ENCODE measurements around the gene ZNF225. TPM values are rescaled to one million over a fixed set of nuclear protein-coding genes. Genes with fewer than 3 reads are reported as not detected.
"Not testable (repeated sequence)": the region's sequence is repeated elsewhere in the genome, so short reads cannot be mapped to it uniquely, and the experiment has no call there.

The ZNF225 gene
- total RNA-seq, 2 donors from 2014 or later, result 2.0 to 2.9 TPM

GRCh38 chr19:44164673-44165512 lies 51.7 kb downstream of the ZNF225 start, which contains the start of gene ZNF226:
Gene ZNF226, plus strand, starts transcription at chr19:44165100. Its CDS starts 4,981 bp downstream, at chr19:44170081.
- Histone ChIP-seq H3K4me1 (peaks cover 13% of the 10 kb centered on the region), H3K9me3 (peaks cover 0 to 16% (median 2%) of the 10 kb centered on the region in 3 donors), H3K27ac (peak within 1 kb of the TSS; percentile 20 to 81 (median 60)), H3K27me3 (no peaks in the 10 kb centered on the region), H3K36me3 (replicated peaks in 1 of 2; ENCODE audit: insufficient read depth in 1 of 2, low read depth in 2 of 2) (peaks cover 4 to 7% of the 10 kb centered on the region in 2 donors), H3K4me3 (peak within 1 kb of the TSS; percentile 46 to 78)
- peak in 1 of 7 experiments; percentile 6 for TF ChIP-seq CTCF (IDR thresholded peaks at IDR 0.05)
- TF ChIP-seq POLR2A (IDR thresholded peaks at IDR 0.05), result peak in 2 of 3 donors; percentile 42 to 53
- WGBS, 2 donors, result 0% methylated on average over 23 to 32 of the region's 32 CpGs
- intact Hi-C loops (cut with DNase I), result loop anchor here (10.0 kb wide), 1 partner anchor 50 kb away; the partner anchor contains the start of gene ZNF225
- ATAC-seq (peak; percentile 99), DNase-seq (peak; percentile 91 to 98 (median 95))

GRCh38 chr19:44170660-44171059 lies 57.5 kb downstream of the ZNF225 start:
- WGBS, 2 donors, result 98 to 99% methylated on average over 6 of the region's 6 CpGs
- DNase-seq; H3K4me3 ChIP-seq; intact Hi-C loops (cut with DNase I); H3K4me1 ChIP-seq; ATAC-seq; H3K27ac ChIP-seq; H3K27me3 ChIP-seq: not testable (repeated sequence)
- peaks cover 43 to 56% of the 10 kb centered on the region in 2 donors for H3K36me3 ChIP-seq (replicated peaks in 1 of 2; ENCODE audit: insufficient read depth in 1 of 2, low read depth in 2 of 2)
- H3K9me3 ChIP-seq, result peaks cover 0 to 48% (median 0%) of the 10 kb centered on the region in 3 donors

GRCh38 chr19:44176590-44176989 lies 63.4 kb downstream of the ZNF225 start:
- TF ChIP-seq POLR2A (IDR thresholded peaks at IDR 0.05), result no peak
- no peak for TF ChIP-seq CTCF (IDR thresholded peaks at IDR 0.05)
- ATAC-seq, result no peak
- DNase-seq, result no peak
- Histone ChIP-seq H3K9me3 (peaks cover 0 to 80% (median 0%) of the 10 kb centered on the region in 3 donors), H3K27ac (no peak overlapping the region), H3K36me3 (replicated peaks in 1 of 2; ENCODE audit: insufficient read depth in 1 of 2, low read depth in 2 of 2) (peaks cover 44 to 47% of the 10 kb centered on the region in 2 donors), H3K4me1 (no peaks in the 10 kb centered on the region), H3K27me3 (no peaks in the 10 kb centered on the region), H3K4me3 (no peak overlapping the region)
- intact Hi-C loops (cut with DNase I), result no loop called here
- WGBS, 2 donors, result 94% methylated on average over 3 of the region's 3 CpGs

GRCh38 chr19:44180968-44181367 lies 67.8 kb downstream of the ZNF225 start:
- TF ChIP-seq CTCF (IDR thresholded peaks at IDR 0.05), result no peak
- TF ChIP-seq POLR2A (IDR thresholded peaks at IDR 0.05), result no peak
- H3K36me3 ChIP-seq (replicated peaks in 1 of 2; ENCODE audit: insufficient read depth in 1 of 2, low read depth in 2 of 2), result peaks cover 5 to 7% of the 10 kb centered on the region in 2 donors
- no peak overlapping the region for H3K4me3 ChIP-seq
- intact Hi-C loops (cut with DNase I), result no loop called here
- DNase-seq (no peak), ATAC-seq (no peak)
- H3K27me3 ChIP-seq, result no peaks in the 10 kb centered on the region
- H3K4me1 ChIP-seq, result no peaks in the 10 kb centered on the region
- H3K27ac ChIP-seq, result no peak overlapping the region
- peaks cover 0 to 60% (median 0%) of the 10 kb centered on the region in 3 donors for H3K9me3 ChIP-seq

- no peak for DNase-seq
- peaks cover 0 to 48% (median 0%) of the 10 kb centered on the region in 3 donors for H3K9me3 ChIP-seq
- intact Hi-C loops (cut with DNase I), result no loop called here
- H3K36me3 ChIP-seq (replicated peaks in 1 of 2; ENCODE audit: insufficient read depth in 1 of 2, low read depth in 2 of 2), result no peaks in the 10 kb centered on the region
- H3K4me1 ChIP-seq, result no peaks in the 10 kb centered on the region
- WGBS, 2 donors, result 76 to 83% methylated on average over 10 of the region's 10 CpGs
- no peak overlapping the region for H3K4me3 ChIP-seq
- H3K27ac ChIP-seq, result no peak overlapping the region
- no peak for ATAC-seq
- H3K27me3 ChIP-seq, result no peaks in the 10 kb centered on the region
- TF ChIP-seq CTCF (IDR thresholded peaks at IDR 0.05), result no peak
- no peak for TF ChIP-seq POLR2A (IDR thresholded peaks at IDR 0.05)
Measured at GRCh38 chr19:44182145-44182544, 68.9 kb downstream of the ZNF225 start.

Small RNA genes lying within 50 kb of the gene (small RNA-seq; reads per million reads assigned to genes)
- not detected for gene RNU6-902P

Other genes with a start within 250 kb of the ZNF225 start
- gene ZNF404, start 229.4 kb upstream of the ZNF225 start, total RNA-seq, result under 1 TPM in 1 of 2 donors, not detected in 1; 0.78 TPM
- gene ZNF45, start 178.1 kb upstream of the ZNF225 start, total RNA-seq, result 10 to 100 TPM in 1 of 2 donors, 1 to 10 TPM in 1; 8.0 to 19.8 TPM
- 1 to 10 TPM; 1.3 to 4.7 TPM for gene ZNF221, start 162.2 kb upstream of the ZNF225 start, total RNA-seq
- 1 to 10 TPM in 1 of 2 donors, under 1 TPM in 1; 0.99 to 3.4 TPM for gene ZNF155, start 129.2 kb upstream of the ZNF225 start, total RNA-seq
- gene ZNF230, start 110.4 kb upstream of the ZNF225 start, total RNA-seq, result 1 to 10 TPM in 1 of 2 donors, not detected in 1; 2.9 TPM
- gene ZNF222, start 88.0 kb upstream of the ZNF225 start, total RNA-seq, result 1 to 10 TPM in 1 of 2 donors, not detected in 1; 2.1 TPM
- 1 to 10 TPM; 2.6 to 4.6 TPM for gene ZNF223, start 61.4 kb upstream of the ZNF225 start, total RNA-seq
- gene ZNF284, start 41.2 kb upstream of the ZNF225 start, total RNA-seq, result 1 to 10 TPM; 1.3 to 2.1 TPM
- gene ZNF224, start 19.0 kb upstream of the ZNF225 start, total RNA-seq, result 10 to 100 TPM; 19.1 to 20.5 TPM
- 1 to 10 TPM; 2.3 to 4.9 TPM for gene ZNF234, start 28.2 kb downstream of the ZNF225 start, total RNA-seq
- 10 to 100 TPM in 1 of 2 donors, 1 to 10 TPM in 1; 4.6 to 13.5 TPM for gene ZNF226, start 51.7 kb downstream of the ZNF225 start, total RNA-seq
- gene ZNF227, start 99.1 kb downstream of the ZNF225 start, total RNA-seq, result 1 to 10 TPM; 4.3 to 8.0 TPM
- under 1 TPM in 1 of 2 donors, not detected in 1; 0.78 TPM for gene ZNF233, start 146.5 kb downstream of the ZNF225 start, total RNA-seq
- 1 to 10 TPM; 2.6 to 4.4 TPM for gene ZNF235, start 191.6 kb downstream of the ZNF225 start, total RNA-seq
- gene ZNF112, start 243.3 kb downstream of the ZNF225 start, total RNA-seq, result 1 to 10 TPM; 3.6 to 8.6 TPM

Data from body of pancreas (tissue), 4 donors.